IgD-negative memory B cell (primary cell): ENCODE data around the gene ARHGAP33. TPM values are rescaled to one million over a fixed set of nuclear protein-coding genes. Genes with fewer than 3 reads are reported as not detected.

Experiments
- H3K27ac Mint-ChIP-seq, 3 donors: one replicate each; pipeline ENCODE4 v1.8.0; 2020 to 2022; ENCODE audit warnings: mild to moderate bottlenecking in 3 of 3, mixed read lengths in 3 of 3, moderate library complexity in 1 of 3
- H3K27me3 Mint-ChIP-seq: one replicate; pipeline ENCODE4 v1.8.0; 2021; ENCODE audit warnings: mixed read lengths
- H3K36me3 Mint-ChIP-seq: one replicate; pipeline ENCODE4 v1.8.0; 2020; ENCODE audit warnings: mild to moderate bottlenecking, mixed read lengths
- H3K4me1 Mint-ChIP-seq, 3 donors: one replicate each; pipeline ENCODE4 v1.8.0; 2020 to 2022; ENCODE audit warnings: mixed read lengths in 3 of 3, mild to moderate bottlenecking in 1 of 3
- H3K4me3 Mint-ChIP-seq, 4 donors: one replicate each; pipeline ENCODE4 v1.8.0; 2020 to 2022; ENCODE audit warnings: mild to moderate bottlenecking in 4 of 4, mixed read lengths in 4 of 4, moderate library complexity in 3 of 4
- H3K9me3 Mint-ChIP-seq, 3 donors: one replicate each; pipeline ENCODE4 v1.8.0; 2020 to 2021; ENCODE audit warnings: mixed read lengths in 3 of 3, mild to moderate bottlenecking in 1 of 3
- polyA plus RNA-seq: library from polyadenylated mRNA; unstranded; fragments of 300-500 nt; fragmentation: Illumina TruSeq; gene quantifications from one replicate; pipeline ENCODE4 v1.2.3, GENCODE V29; 2021

The ARHGAP33 gene
- polyA plus RNA-seq, 1 donor from 2014 or later = not detected

DNA sequence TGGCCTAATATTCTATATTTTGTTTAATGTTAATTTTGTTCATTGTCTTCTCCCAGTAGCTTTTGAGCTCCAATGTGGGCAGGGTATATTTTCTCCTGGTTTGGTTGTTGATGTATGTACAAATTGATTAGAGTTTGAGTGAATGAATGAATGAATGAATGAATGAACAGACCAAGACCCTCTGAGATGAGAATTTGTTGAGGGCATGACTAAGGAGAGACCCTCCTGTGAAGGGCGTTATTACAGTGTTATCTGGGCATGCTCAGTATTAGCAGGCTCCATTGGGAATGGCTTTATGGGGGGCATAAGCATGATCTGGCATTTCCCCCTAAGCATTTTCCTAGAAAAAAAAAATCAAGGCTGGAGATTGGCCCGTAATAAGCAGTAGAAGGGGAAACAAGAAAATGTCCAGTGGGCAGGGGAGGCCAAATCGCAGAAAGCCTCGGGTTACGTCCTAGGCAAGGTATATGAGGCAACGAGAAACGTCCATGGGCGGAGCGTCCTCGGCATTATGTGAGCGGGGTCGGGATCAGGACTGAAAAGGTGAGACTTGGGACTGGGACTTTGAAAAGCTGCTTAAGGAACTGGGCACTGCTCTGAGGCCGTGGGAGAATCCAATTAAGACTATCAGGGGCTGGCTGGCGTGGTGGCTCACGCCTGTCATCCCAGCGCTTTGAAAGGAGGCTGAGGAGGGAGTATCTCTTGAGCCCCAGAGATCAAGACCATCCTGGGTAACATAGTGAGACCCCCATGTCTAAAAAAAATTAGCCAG, 904 bp upstream of the ARHGAP33 start:
- H3K9me3 Mint-ChIP-seq = no peaks in the 10 kb centered on the region
- H3K27ac Mint-ChIP-seq = peak overlapping the region in 1 of 3 donors; percentile 92
- peaks cover 0 to 10% (median 9%) of the 10 kb centered on the region in 3 donors for H3K4me1 Mint-ChIP-seq
- H3K36me3 Mint-ChIP-seq = peaks cover 4% of the 10 kb centered on the region
- peak overlapping the region; percentile 54 to 94 (median 82) for H3K4me3 Mint-ChIP-seq
- H3K27me3 Mint-ChIP-seq = no peaks in the 10 kb centered on the region

DNA sequence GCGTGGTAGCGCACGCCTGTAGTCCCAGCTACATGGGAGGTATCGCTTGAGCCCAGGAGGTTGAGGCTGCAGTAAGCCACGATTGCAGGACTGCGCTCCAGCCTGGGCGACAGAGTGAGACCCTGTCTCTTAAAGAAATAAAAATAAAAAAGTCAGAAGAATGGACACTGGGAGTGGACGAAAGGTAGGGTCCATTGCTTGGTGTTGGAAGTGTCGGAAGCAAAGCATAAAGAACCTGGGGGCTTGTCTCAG, 392 bp upstream of the ARHGAP33 start:
- no peaks in the 10 kb centered on the region for H3K27me3 Mint-ChIP-seq
- H3K27ac Mint-ChIP-seq = peak overlapping the region in 1 of 3 donors; percentile 92
- no peaks in the 10 kb centered on the region for H3K9me3 Mint-ChIP-seq
- H3K36me3 Mint-ChIP-seq = peaks cover 6% of the 10 kb centered on the region
- H3K4me1 Mint-ChIP-seq = peaks cover 0 to 10% (median 9%) of the 10 kb centered on the region in 3 donors
- H3K4me3 Mint-ChIP-seq = peak overlapping the region; percentile 79 to 94 (median 88)

DNA sequence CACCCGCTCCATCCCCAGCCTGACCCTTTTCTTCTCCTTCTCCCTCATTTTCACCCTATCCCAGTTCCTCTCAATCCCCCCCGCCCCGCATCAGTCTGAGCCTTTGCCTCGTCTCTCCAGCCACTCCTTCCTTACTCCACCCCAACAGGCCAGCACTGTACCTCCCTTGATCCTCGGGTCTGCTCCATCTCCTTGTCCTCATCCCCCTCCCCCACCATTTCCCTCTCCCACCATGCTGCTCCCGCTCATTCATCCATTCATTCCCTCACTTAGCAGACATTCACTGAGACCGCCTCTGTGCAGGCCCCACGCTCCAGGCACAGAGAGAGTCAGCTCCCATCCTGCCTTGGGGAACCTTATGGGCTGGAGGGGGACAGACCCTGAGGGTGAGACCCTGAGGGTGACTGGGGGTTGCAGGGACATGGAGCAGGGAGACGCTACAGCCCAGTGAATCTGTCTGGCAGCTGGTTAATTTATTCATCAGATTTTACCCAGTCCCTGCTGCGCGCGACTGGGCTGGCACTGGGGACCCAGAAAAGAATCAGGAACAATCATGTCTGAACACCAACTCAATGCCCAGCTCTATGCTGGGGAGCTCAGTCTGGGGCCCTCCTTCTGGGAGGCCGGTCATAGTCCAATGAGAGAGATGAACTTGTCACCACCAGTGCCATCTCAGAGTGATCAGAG, 881 bp downstream of the ARHGAP33 start:
- no peaks in the 10 kb centered on the region for H3K27me3 Mint-ChIP-seq
- H3K4me1 Mint-ChIP-seq = peaks cover 0 to 10% (median 9%) of the 10 kb centered on the region in 3 donors
- H3K36me3 Mint-ChIP-seq = peaks cover 6% of the 10 kb centered on the region
- H3K4me3 Mint-ChIP-seq = peak overlapping the region; percentile 71 to 87 (median 80)
- H3K9me3 Mint-ChIP-seq = no peaks in the 10 kb centered on the region
- peak overlapping the region in 2 of 3 donors; percentile 43 to 68 for H3K27ac Mint-ChIP-seq

DNA sequence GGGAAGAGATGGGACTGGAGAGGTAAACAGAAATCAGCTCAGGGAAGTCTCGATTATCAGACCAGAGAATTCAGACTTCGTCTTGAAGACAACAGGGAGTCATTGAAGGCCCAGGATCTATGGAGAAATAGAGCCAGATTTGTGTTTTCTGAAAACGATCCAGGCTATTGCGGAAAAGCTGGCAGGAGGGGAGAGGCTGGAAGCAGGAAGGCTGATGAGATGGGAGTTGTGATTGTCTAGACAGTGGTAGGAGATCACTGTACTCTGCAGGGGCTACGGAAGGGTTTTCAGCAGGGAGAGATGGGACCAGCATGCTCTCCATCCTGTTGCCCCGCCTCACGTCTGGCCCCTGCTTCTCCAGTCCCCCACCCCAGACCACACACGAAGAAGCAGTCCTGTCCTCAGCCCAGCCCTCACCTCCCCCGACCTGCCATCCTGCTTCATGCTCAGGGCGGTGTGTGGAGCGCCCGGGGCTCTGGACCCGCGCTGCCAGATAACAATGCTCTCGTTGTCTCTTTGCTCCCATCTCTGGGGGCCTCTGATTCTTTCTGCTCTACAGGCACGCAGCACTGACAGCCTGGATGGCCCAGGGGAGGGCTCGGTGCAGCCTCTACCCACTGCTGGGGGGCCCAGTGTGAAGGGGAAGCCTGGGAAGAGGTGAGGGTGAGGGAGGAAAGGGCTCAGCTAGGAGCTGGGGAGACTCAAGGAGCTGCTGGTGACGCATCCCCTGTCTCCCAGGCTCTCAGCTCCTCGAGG, 1.9 kb downstream of the ARHGAP33 start:
- H3K36me3 Mint-ChIP-seq = peaks cover 6% of the 10 kb centered on the region
- peak overlapping the region in 2 of 3 donors; percentile 68 to 85 for H3K27ac Mint-ChIP-seq
- no peaks in the 10 kb centered on the region for H3K9me3 Mint-ChIP-seq
- H3K27me3 Mint-ChIP-seq = no peaks in the 10 kb centered on the region
- peak overlapping the region; percentile 65 to 84 (median 74) for H3K4me3 Mint-ChIP-seq
- peaks cover 0 to 10% (median 9%) of the 10 kb centered on the region in 3 donors for H3K4me1 Mint-ChIP-seq

DNA sequence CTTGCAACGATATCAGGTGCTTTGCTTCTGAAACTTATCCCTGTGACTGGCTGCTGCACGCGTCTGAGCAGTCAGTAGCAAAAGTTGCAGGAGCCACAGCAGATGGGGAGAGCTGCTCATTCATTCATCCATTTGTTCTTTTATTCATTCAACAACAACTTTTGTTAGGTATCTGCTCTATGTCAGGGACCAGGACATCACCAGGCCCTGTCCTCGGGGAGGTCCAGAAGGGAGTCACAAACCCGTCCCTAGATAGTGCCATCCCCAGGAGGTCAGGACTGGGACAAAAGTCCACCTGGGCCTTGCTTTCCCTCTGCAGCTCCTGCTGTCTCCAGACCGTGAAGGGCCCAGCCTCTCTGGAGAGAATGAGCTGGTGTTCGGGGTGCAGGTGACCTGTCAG, 2.6 kb downstream of the ARHGAP33 start:
- Mint-ChIP-seq H3K27ac (no peak overlapping the region), H3K36me3 (peaks cover 6% of the 10 kb centered on the region), H3K9me3 (no peaks in the 10 kb centered on the region), H3K4me1 (peaks cover 2 to 10% (median 9%) of the 10 kb centered on the region in 3 donors), H3K4me3 (peak overlapping the region in 2 of 4 donors; percentile 65 to 68), H3K27me3 (no peaks in the 10 kb centered on the region)

DNA sequence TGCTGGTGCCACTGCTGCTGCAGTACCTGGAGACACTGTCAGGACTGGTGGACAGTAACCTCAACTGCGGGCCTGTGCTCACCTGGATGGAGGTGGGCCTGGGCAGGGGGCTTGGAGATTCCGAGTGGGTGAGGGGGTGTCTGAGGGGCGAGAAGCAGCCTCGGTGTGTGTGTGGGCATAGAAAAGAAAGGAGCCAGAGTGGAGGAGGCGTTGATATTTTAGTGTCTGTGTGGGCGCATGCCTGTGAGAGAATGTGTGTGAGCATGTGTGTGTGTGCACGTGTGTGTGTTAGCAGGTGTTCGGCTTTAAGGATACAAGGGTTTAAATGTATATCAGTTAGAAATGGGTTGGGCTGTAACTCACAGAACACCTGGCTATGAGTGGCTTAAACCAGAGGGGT, 3.7 kb downstream of the ARHGAP33 start:
- Mint-ChIP-seq H3K27ac (no peak overlapping the region), H3K9me3 (no peaks in the 10 kb centered on the region), H3K4me1 (peaks cover 6 to 10% (median 9%) of the 10 kb centered on the region in 3 donors), H3K4me3 (peak overlapping the region in 1 of 4 donors; percentile 25), H3K27me3 (no peaks in the 10 kb centered on the region), H3K36me3 (peaks cover 6% of the 10 kb centered on the region)

DNA sequence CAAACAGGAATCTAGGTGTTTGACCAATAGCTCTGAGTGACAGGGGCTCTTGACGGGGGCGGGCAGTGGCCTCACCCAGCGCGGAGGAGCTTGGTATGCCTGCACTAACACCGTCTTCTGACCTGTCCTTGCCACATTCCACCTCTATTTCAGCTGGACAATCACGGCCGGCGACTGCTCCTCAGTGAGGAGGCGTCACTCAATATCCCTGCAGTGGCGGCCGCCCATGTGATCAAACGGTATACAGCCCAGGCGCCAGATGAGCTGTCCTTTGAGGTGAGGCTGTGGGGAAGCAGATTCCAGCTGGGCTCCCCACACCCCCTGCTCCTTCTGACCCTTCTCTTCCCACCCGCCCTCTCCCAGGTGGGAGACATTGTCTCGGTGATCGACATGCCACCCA, 4.7 kb downstream of the ARHGAP33 start:
- Mint-ChIP-seq H3K27ac (no peak overlapping the region), H3K36me3 (peaks cover 6% of the 10 kb centered on the region)

DNA sequence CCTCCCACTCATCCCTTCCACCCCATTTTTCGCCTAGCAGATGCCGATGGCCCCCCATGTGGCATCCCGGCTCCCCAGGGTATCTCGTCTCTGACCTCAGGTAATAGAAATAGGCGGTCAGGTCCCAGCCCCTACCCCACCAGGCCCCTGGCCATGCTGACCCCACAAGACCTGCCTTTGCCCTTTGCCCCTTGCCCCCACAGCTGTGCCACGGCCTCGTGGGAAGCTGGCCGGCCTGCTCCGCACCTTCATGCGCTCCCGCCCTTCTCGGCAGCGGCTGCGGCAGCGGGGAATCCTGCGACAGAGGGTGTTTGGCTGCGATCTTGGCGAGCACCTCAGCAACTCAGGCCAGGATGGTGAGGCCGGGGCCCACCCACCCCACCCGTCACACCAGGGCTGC, 5.4 kb downstream of the ARHGAP33 start:
- Mint-ChIP-seq H3K27me3 (no peaks in the 10 kb centered on the region), H3K4me1 (peaks cover 4 to 7% (median 6%) of the 10 kb centered on the region in 3 donors), H3K36me3 (peaks cover 6% of the 10 kb centered on the region), H3K9me3 (no peaks in the 10 kb centered on the region), H3K27ac (no peak overlapping the region), H3K4me3 (no peak overlapping the region)

More for the DNA sequence above, 4.7 kb downstream of the ARHGAP33 start:
- H3K27me3 Mint-ChIP-seq = no peaks in the 10 kb centered on the region
- peaks cover 4 to 8% (median 6%) of the 10 kb centered on the region in 3 donors for H3K4me1 Mint-ChIP-seq
- no peaks in the 10 kb centered on the region for H3K9me3 Mint-ChIP-seq
- H3K4me3 Mint-ChIP-seq = no peak overlapping the region

DNA sequence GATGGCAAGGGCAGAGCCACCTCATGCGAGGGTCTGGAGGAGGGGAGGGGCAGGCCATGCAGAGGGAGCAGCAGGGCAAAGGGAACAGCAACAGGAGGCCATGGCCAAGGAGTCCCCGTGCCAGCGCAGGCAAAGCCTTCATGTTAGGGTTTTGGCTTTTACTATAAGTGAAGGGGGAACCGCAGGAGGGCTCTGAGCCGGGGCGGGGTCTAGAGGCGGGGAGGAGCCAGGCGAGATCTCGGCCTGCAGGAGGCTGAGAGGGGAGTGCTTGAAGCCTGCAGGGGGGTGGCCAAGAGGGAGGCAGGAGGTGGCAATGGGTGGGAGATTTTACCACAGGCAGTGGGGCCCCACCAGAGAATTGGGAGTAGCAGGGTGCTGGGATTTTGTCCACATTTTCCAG, 6.3 kb downstream of the ARHGAP33 start:
- H3K9me3 Mint-ChIP-seq = no peaks in the 10 kb centered on the region
- H3K27ac Mint-ChIP-seq = peak overlapping the region in 1 of 3 donors; percentile 74
- no peaks in the 10 kb centered on the region for H3K27me3 Mint-ChIP-seq
- H3K36me3 Mint-ChIP-seq = peaks cover 6% of the 10 kb centered on the region
- no peak overlapping the region for H3K4me3 Mint-ChIP-seq
- peaks cover 4 to 6% (median 5%) of the 10 kb centered on the region in 3 donors for H3K4me1 Mint-ChIP-seq

DNA sequence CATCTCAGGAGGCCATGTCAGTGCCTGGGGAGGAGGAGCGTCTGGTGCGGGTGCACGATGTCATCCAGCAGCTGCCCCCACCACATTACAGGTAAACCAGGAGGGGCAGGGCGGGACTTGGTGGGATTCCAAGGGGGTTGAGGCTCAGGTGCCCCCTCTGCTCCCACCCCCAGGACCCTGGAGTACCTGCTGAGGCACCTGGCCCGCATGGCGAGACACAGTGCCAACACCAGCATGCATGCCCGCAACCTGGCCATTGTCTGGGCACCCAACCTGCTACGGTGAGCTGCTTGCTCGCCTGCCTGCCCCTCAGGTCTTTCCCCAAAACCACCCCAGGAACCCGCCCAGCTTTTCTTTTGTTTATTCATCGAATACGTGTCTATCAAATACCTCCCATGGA, 7.2 kb downstream of the ARHGAP33 start:
- Mint-ChIP-seq H3K4me1 (peaks cover 0 to 6% (median 0%) of the 10 kb centered on the region in 3 donors), H3K27ac (no peak overlapping the region), H3K9me3 (no peaks in the 10 kb centered on the region), H3K27me3 (no peaks in the 10 kb centered on the region), H3K36me3 (peaks cover 6% of the 10 kb centered on the region), H3K4me3 (peak overlapping the region in 1 of 4 donors; percentile 68)

DNA sequence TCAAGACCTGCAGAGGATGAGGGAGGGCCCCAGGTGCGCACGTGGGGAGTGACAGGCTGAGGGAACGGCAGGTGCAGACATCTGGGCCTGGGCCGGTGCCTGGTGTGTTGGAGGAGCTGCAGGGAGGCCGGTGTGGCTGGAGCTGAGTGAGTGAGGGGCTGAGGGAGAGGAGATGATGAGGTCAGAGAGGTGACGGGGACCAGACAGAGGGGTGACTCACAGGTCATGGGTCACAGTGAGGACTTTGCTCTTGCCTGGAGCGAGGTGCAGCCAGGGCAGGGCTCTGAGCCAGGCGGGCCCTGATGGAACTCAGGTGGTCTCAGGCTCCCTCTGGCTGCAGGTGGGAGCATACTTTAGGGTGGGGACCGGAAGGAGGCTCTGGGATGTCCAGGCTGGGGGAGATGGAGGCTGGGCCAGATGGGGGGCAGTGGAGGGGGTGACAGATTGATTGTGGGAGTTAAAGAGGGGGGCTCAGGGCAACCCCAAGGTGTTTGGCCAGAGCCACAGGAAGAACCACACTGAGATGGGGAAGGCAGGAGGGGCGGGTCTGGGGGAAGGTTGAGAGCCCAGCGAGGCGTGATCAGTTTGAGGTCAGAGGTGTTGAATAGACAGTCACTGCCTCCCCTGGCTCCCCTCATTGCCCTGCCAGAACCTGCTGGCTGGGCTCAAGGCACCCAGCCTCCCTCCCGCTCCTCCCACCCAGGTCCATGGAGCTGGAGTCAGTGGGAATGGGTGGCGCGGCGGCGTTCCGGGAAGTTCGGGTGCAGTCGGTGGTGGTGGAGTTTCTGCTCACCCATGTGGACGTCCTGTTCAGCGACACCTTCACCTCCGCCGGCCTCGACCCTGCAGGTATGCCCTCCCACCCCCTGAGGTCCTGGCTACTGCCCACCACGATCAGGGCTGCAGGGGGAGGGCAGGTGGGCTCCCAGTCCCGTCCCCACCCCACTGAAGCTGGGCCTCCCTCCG, 8.4 kb downstream of the ARHGAP33 start:
- H3K27me3 Mint-ChIP-seq = no peaks in the 10 kb centered on the region
- H3K27ac Mint-ChIP-seq = peak overlapping the region in 1 of 3 donors; percentile 8
- H3K36me3 Mint-ChIP-seq = peaks cover 6% of the 10 kb centered on the region
- no peaks in the 10 kb centered on the region for H3K9me3 Mint-ChIP-seq
- H3K4me1 Mint-ChIP-seq = peaks cover 0 to 6% (median 0%) of the 10 kb centered on the region in 3 donors
- H3K4me3 Mint-ChIP-seq = peak overlapping the region in 1 of 4 donors; percentile 9

DNA sequence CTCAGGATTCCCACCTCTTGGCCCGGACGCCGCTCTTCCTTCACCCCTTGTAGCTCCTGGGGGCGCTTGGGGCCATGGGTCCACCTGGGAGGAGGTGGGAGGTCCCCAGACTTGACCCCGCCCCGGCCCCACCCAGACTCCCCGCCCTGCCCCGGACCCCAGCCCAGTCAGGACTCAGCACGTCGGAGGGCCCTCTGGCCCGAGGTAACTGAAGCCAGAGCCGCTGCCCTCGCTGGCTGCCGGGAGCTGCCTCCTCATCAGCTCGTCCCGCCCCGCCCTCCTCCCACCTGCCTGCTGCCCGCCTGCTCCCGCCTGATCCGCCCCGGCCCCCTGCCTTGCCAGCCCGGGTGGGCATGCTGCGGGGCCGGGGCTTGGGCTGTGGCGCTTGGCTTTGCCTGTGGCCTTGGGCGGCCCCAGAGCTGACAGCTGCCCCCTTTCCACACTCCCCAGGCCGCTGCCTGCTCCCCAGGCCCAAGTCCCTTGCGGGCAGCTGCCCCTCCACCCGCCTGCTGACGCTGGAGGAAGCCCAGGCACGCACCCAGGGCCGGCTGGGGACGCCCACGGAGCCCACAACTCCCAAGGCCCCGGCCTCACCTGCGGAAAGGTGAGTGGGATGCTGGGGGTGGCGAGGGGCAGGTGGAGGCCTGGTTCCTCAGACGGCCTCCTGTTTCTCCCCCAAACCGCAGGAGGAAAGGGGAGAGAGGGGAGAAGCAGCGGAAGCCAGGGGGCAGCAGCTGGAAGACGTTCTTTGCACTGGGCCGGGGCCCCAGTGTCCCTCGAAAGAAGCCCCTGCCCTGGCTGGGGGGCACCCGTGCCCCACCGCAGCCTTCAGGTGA, 9.4 kb downstream of the ARHGAP33 start:
- Mint-ChIP-seq H3K27ac (no peak overlapping the region), H3K9me3 (no peaks in the 10 kb centered on the region), H3K4me1 (peaks cover 0 to 6% (median 0%) of the 10 kb centered on the region in 3 donors), H3K27me3 (no peaks in the 10 kb centered on the region), H3K4me3 (no peak overlapping the region), H3K36me3 (peaks cover 3% of the 10 kb centered on the region)

DNA sequence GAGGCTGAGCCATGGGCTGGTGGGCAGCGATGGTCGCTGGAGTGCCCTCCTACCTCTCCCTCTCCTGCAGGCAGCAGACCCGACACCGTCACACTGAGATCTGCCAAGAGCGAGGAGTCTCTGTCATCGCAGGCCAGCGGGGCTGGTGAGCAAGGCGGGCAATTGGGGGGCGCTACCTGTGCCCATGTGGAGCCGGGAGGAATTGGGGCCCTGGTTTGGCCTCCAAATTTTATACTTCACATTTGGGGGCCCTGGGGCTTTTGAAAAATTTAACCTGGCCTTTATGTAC, 9.9 kb downstream of the ARHGAP33 start:
- Mint-ChIP-seq H3K4me3 (no peak overlapping the region), H3K27me3 (no peaks in the 10 kb centered on the region), H3K27ac (no peak overlapping the region), H3K36me3 (peaks cover 2% of the 10 kb centered on the region), H3K9me3 (no peaks in the 10 kb centered on the region), H3K4me1 (peaks cover 0 to 6% (median 0%) of the 10 kb centered on the region in 3 donors)
